ENCODE results near the gene SEBOX.

SEBOX gene

GRCh38 chr17:28391401-28391800 lies 26.4 kb upstream of the SEBOX start:
- DNase-seq (ENCODE audit: low read depth), result no peak
- H3K9ac ChIP-seq (ENCODE audit: low read length), result no peak overlapping the region
- no peak overlapping the region for H3K4me3 ChIP-seq (ENCODE audit: low read length)
- peaks cover 20% of the 10 kb centered on the region for H3K4me1 ChIP-seq (ENCODE audit: control insufficient read depth, insufficient read depth, low read length)
- H3K9me3 ChIP-seq (ENCODE audit: control insufficient read depth, low read length), result no peaks in the 10 kb centered on the region
- H3K36me3 ChIP-seq (ENCODE audit: control insufficient read depth, insufficient read depth, low read length, severe bottlenecking), result peaks cover 8% of the 10 kb centered on the region
- H3K27me3 ChIP-seq (replicated peaks; ENCODE audit: control insufficient read depth, insufficient read depth, low read length), result no peaks in the 10 kb centered on the region

GRCh38 chr17:28390984-28391383 lies 26.0 kb upstream of the SEBOX start:
- no peak overlapping the region for H3K9ac ChIP-seq (ENCODE audit: low read length)
- no peaks in the 10 kb centered on the region for H3K9me3 ChIP-seq (ENCODE audit: control insufficient read depth, low read length)
- peaks cover 8% of the 10 kb centered on the region for H3K36me3 ChIP-seq (ENCODE audit: control insufficient read depth, insufficient read depth, low read length, severe bottlenecking)
- no peak overlapping the region for H3K4me3 ChIP-seq (ENCODE audit: low read length)
- no peaks in the 10 kb centered on the region for H3K27me3 ChIP-seq (replicated peaks; ENCODE audit: control insufficient read depth, insufficient read depth, low read length)
- DNase-seq (ENCODE audit: low read depth), result no peak
- peaks cover 19% of the 10 kb centered on the region for H3K4me1 ChIP-seq (ENCODE audit: control insufficient read depth, insufficient read depth, low read length)

- Histone ChIP-seq H3K4me1 (ENCODE audit: control insufficient read depth, insufficient read depth, low read length) (peaks cover 19% of the 10 kb centered on the region), H3K27me3 (replicated peaks; ENCODE audit: control insufficient read depth, insufficient read depth, low read length) (no peaks in the 10 kb centered on the region), H3K4me3 (ENCODE audit: low read length) (no peak overlapping the region), H3K36me3 (ENCODE audit: control insufficient read depth, insufficient read depth, low read length, severe bottlenecking) (peaks cover 8% of the 10 kb centered on the region), H3K9me3 (ENCODE audit: control insufficient read depth, low read length) (no peaks in the 10 kb centered on the region), H3K9ac (ENCODE audit: low read length) (no peak overlapping the region)
- DNase-seq (ENCODE audit: low read depth), result no peak
Measured at GRCh38 chr17:28390563-28390962, 25.6 kb upstream of the SEBOX start.

- Histone ChIP-seq H3K36me3 (ENCODE audit: control insufficient read depth, insufficient read depth, low read length, severe bottlenecking) (peaks cover 8% of the 10 kb centered on the region), H3K27me3 (replicated peaks; ENCODE audit: control insufficient read depth, insufficient read depth, low read length) (no peaks in the 10 kb centered on the region), H3K4me1 (ENCODE audit: control insufficient read depth, insufficient read depth, low read length) (peaks cover 17% of the 10 kb centered on the region), H3K9ac (ENCODE audit: low read length) (no peak overlapping the region), H3K4me3 (ENCODE audit: low read length) (no peak overlapping the region), H3K9me3 (ENCODE audit: control insufficient read depth, low read length) (no peaks in the 10 kb centered on the region)
- no peak for DNase-seq (ENCODE audit: low read depth)
Measured at GRCh38 chr17:28390141-28390540, 25.1 kb upstream of the SEBOX start.

GRCh38 chr17:28388106-28388505 lies 23.1 kb upstream of the SEBOX start:
- Histone ChIP-seq H3K27me3 (replicated peaks; ENCODE audit: control insufficient read depth, insufficient read depth, low read length) (peaks cover 3% of the 10 kb centered on the region), H3K9ac (ENCODE audit: low read length) (no peak overlapping the region), H3K36me3 (ENCODE audit: control insufficient read depth, insufficient read depth, low read length, severe bottlenecking) (peaks cover 8% of the 10 kb centered on the region), H3K4me3 (ENCODE audit: low read length) (no peak overlapping the region), H3K9me3 (ENCODE audit: control insufficient read depth, low read length) (no peaks in the 10 kb centered on the region), H3K4me1 (ENCODE audit: control insufficient read depth, insufficient read depth, low read length) (peaks cover 5% of the 10 kb centered on the region)
- no peak for DNase-seq (ENCODE audit: low read depth)

GRCh38 chr17:28386391-28386790 lies 21.4 kb upstream of the SEBOX start:
- Histone ChIP-seq H3K4me3 (ENCODE audit: low read length) (no peak overlapping the region), H3K36me3 (ENCODE audit: control insufficient read depth, insufficient read depth, low read length, severe bottlenecking) (peaks cover 8% of the 10 kb centered on the region), H3K9ac (ENCODE audit: low read length) (no peak overlapping the region), H3K9me3 (ENCODE audit: control insufficient read depth, low read length) (no peaks in the 10 kb centered on the region), H3K27me3 (replicated peaks; ENCODE audit: control insufficient read depth, insufficient read depth, low read length) (peaks cover 3% of the 10 kb centered on the region), H3K4me1 (ENCODE audit: control insufficient read depth, insufficient read depth, low read length) (no peaks in the 10 kb centered on the region)
- no peak for DNase-seq (ENCODE audit: low read depth)

GRCh38 chr17:28385406-28385805 lies 20.4 kb upstream of the SEBOX start:
- no peak for DNase-seq (ENCODE audit: low read depth)
- H3K9me3 ChIP-seq (ENCODE audit: control insufficient read depth, low read length), result no peaks in the 10 kb centered on the region
- H3K4me3 ChIP-seq (ENCODE audit: low read length), result no peak overlapping the region
- H3K4me1 ChIP-seq (ENCODE audit: control insufficient read depth, insufficient read depth, low read length), result no peaks in the 10 kb centered on the region
- peaks cover 3% of the 10 kb centered on the region for H3K27me3 ChIP-seq (replicated peaks; ENCODE audit: control insufficient read depth, insufficient read depth, low read length)
- peaks cover 8% of the 10 kb centered on the region for H3K36me3 ChIP-seq (ENCODE audit: control insufficient read depth, insufficient read depth, low read length, severe bottlenecking)
- H3K9ac ChIP-seq (ENCODE audit: low read length), result no peak overlapping the region

- Histone ChIP-seq H3K9ac (ENCODE audit: low read length) (no peak overlapping the region), H3K36me3 (ENCODE audit: control insufficient read depth, insufficient read depth, low read length, severe bottlenecking) (peaks cover 8% of the 10 kb centered on the region), H3K27me3 (replicated peaks; ENCODE audit: control insufficient read depth, insufficient read depth, low read length) (peaks cover 3% of the 10 kb centered on the region), H3K9me3 (ENCODE audit: control insufficient read depth, low read length) (no peaks in the 10 kb centered on the region), H3K4me1 (ENCODE audit: control insufficient read depth, insufficient read depth, low read length) (no peaks in the 10 kb centered on the region), H3K4me3 (ENCODE audit: low read length) (no peak overlapping the region)
- DNase-seq (ENCODE audit: low read depth), result no peak
Measured at GRCh38 chr17:28385037-28385400, 20.0 kb upstream of the SEBOX start.

GRCh38 chr17:28384281-28385036 lies 19.5 kb upstream of the SEBOX start:
- no peak for DNase-seq (ENCODE audit: low read depth)

GRCh38 chr17:28381141-28381825 lies 16.3 kb upstream of the SEBOX start:
- Histone ChIP-seq H3K36me3 (ENCODE audit: control insufficient read depth, insufficient read depth, low read length, severe bottlenecking) (no peaks in the 10 kb centered on the region), H3K4me1 (ENCODE audit: control insufficient read depth, insufficient read depth, low read length) (no peaks in the 10 kb centered on the region), H3K4me3 (ENCODE audit: low read length) (no peak overlapping the region), H3K9me3 (ENCODE audit: control insufficient read depth, low read length) (no peaks in the 10 kb centered on the region), H3K9ac (ENCODE audit: low read length) (no peak overlapping the region), H3K27me3 (replicated peaks; ENCODE audit: control insufficient read depth, insufficient read depth, low read length) (peaks cover 3% of the 10 kb centered on the region)
- no peak for DNase-seq (ENCODE audit: low read depth)

More at GRCh38 chr17:28384281-28385036, 19.5 kb upstream of the SEBOX start:
- Histone ChIP-seq H3K4me1 (ENCODE audit: control insufficient read depth, insufficient read depth, low read length) (no peaks in the 10 kb centered on the region), H3K36me3 (ENCODE audit: control insufficient read depth, insufficient read depth, low read length, severe bottlenecking) (peaks cover 4% of the 10 kb centered on the region), H3K9ac (ENCODE audit: low read length) (no peak overlapping the region), H3K27me3 (replicated peaks; ENCODE audit: control insufficient read depth, insufficient read depth, low read length) (peaks cover 3% of the 10 kb centered on the region), H3K4me3 (ENCODE audit: low read length) (no peak overlapping the region), H3K9me3 (ENCODE audit: control insufficient read depth, low read length) (no peaks in the 10 kb centered on the region)

- DNase-seq (ENCODE audit: low read depth), result peak; percentile 83
- peaks cover 3% of the 10 kb centered on the region for H3K27me3 ChIP-seq (replicated peaks; ENCODE audit: control insufficient read depth, insufficient read depth, low read length)
- H3K4me3 ChIP-seq (ENCODE audit: low read length), result no peak overlapping the region
Measured at GRCh38 chr17:28379814-28380801, 15.1 kb upstream of the SEBOX start.

More at GRCh38 chr17:28379814-28380801, 15.1 kb upstream of the SEBOX start:
- Histone ChIP-seq H3K9me3 (ENCODE audit: control insufficient read depth, low read length) (no peaks in the 10 kb centered on the region), H3K4me1 (ENCODE audit: control insufficient read depth, insufficient read depth, low read length) (no peaks in the 10 kb centered on the region), H3K9ac (ENCODE audit: low read length) (no peak overlapping the region), H3K36me3 (ENCODE audit: control insufficient read depth, insufficient read depth, low read length, severe bottlenecking) (no peaks in the 10 kb centered on the region)
